Measurements from ENCODE around the gene STPG3.
A peak's percentile ranks its signal among the peaks of the same experiment; 100 is the strongest.

The STPG3 gene

GRCh38 chr9:137278061-137278701 lies 27.1 kb downstream of the STPG3 start:
- Histone ChIP-seq H3K4me3 (ENCODE audit: insufficient read length, low read depth) (peak overlapping the region; percentile 28), H3K4me1 (ENCODE audit: insufficient read depth, insufficient read length) (peaks cover 46% of the 10 kb centered on the region), H3K27me3 (ENCODE audit: insufficient read depth, insufficient read length) (peaks cover 3% of the 10 kb centered on the region), H3K9ac (ENCODE audit: insufficient read length, low read depth) (peak overlapping the region; percentile 80), H3K9me3 (ENCODE audit: insufficient read depth, low read length) (peaks cover 14% of the 10 kb centered on the region; the same call in 1 of the 2 replicates), H3K36me3 (ENCODE audit: insufficient read depth, insufficient read length, low read length) (peaks cover 45% of the 10 kb centered on the region)
- TF ChIP-seq ZNF274 (IDR thresholded peaks at IDR 0.05; ENCODE audit: low read depth, low read length) (no peak), SUZ12 (IDR thresholded peaks at IDR 0.05; ENCODE audit: extremely low read depth, insufficient read depth, insufficient read length) (no peak), YY1 (IDR thresholded peaks at IDR 0.05; ENCODE audit: insufficient read depth, insufficient read length) (no peak)
- no peak for DNase-seq (ENCODE audit: low read depth, low spot score)

- peaks cover 42% of the 10 kb centered on the region for H3K4me1 ChIP-seq (ENCODE audit: insufficient read depth, insufficient read length)
- peaks cover 38% of the 10 kb centered on the region for H3K36me3 ChIP-seq (ENCODE audit: insufficient read depth, insufficient read length, low read length)
- H3K9ac ChIP-seq (ENCODE audit: insufficient read length, low read depth): peak overlapping the region; percentile 70
- H3K9me3 ChIP-seq (ENCODE audit: insufficient read depth, low read length): peaks cover 14% of the 10 kb centered on the region; the same call in 1 of the 2 replicates
- H3K27me3 ChIP-seq (ENCODE audit: insufficient read depth, insufficient read length): peaks cover 3% of the 10 kb centered on the region
- H3K4me3 ChIP-seq (ENCODE audit: insufficient read length, low read depth): peak overlapping the region; percentile 26
- TF ChIP-seq SUZ12 (IDR thresholded peaks at IDR 0.05; ENCODE audit: extremely low read depth, insufficient read depth, insufficient read length): no peak
- no peak for TF ChIP-seq YY1 (IDR thresholded peaks at IDR 0.05; ENCODE audit: insufficient read depth, insufficient read length)
- no peak for TF ChIP-seq ZNF274 (IDR thresholded peaks at IDR 0.05; ENCODE audit: low read depth, low read length)
- DNase-seq (ENCODE audit: low read depth, low spot score): no peak
Measured at GRCh38 chr9:137278721-137279711, 27.9 kb downstream of the STPG3 start.

GRCh38 chr9:137279741-137280473 lies 28.8 kb downstream of the STPG3 start:
- TF ChIP-seq YY1 (IDR thresholded peaks at IDR 0.05; ENCODE audit: insufficient read depth, insufficient read length) (no peak), SUZ12 (IDR thresholded peaks at IDR 0.05; ENCODE audit: extremely low read depth, insufficient read depth, insufficient read length) (no peak), ZNF274 (IDR thresholded peaks at IDR 0.05; ENCODE audit: low read depth, low read length) (no peak)
- Histone ChIP-seq H3K9me3 (ENCODE audit: insufficient read depth, low read length) (peaks cover 14% of the 10 kb centered on the region; the same call in 1 of the 2 replicates), H3K27me3 (ENCODE audit: insufficient read depth, insufficient read length) (peaks cover 3% of the 10 kb centered on the region), H3K4me1 (ENCODE audit: insufficient read depth, insufficient read length) (peaks cover 36% of the 10 kb centered on the region), H3K4me3 (ENCODE audit: insufficient read length, low read depth) (no peak overlapping the region), H3K9ac (ENCODE audit: insufficient read length, low read depth) (no peak overlapping the region), H3K36me3 (ENCODE audit: insufficient read depth, insufficient read length, low read length) (peaks cover 31% of the 10 kb centered on the region)
- no peak for DNase-seq (ENCODE audit: low read depth, low spot score)

- peaks cover 3% of the 10 kb centered on the region for H3K27me3 ChIP-seq (ENCODE audit: insufficient read depth, insufficient read length)
- H3K4me3 ChIP-seq (ENCODE audit: insufficient read length, low read depth): peak overlapping the region; percentile 69
- no peak for DNase-seq (ENCODE audit: low read depth, low spot score)
- H3K4me1 ChIP-seq (ENCODE audit: insufficient read depth, insufficient read length): peaks cover 30% of the 10 kb centered on the region
- no peak for TF ChIP-seq YY1 (IDR thresholded peaks at IDR 0.05; ENCODE audit: insufficient read depth, insufficient read length)
- TF ChIP-seq ZNF274 (IDR thresholded peaks at IDR 0.05; ENCODE audit: low read depth, low read length): no peak
- no peak for TF ChIP-seq SUZ12 (IDR thresholded peaks at IDR 0.05; ENCODE audit: extremely low read depth, insufficient read depth, insufficient read length)
- peaks cover 26% of the 10 kb centered on the region for H3K36me3 ChIP-seq (ENCODE audit: insufficient read depth, insufficient read length, low read length)
- peaks cover 14% of the 10 kb centered on the region; the same call in 1 of the 2 replicates for H3K9me3 ChIP-seq (ENCODE audit: insufficient read depth, low read length)
- H3K9ac ChIP-seq (ENCODE audit: insufficient read length, low read depth): peak overlapping the region; percentile 80
Measured at GRCh38 chr9:137280474-137281344, 29.6 kb downstream of the STPG3 start.

- Histone ChIP-seq H3K9me3 (ENCODE audit: insufficient read depth, low read length) (peaks cover 14% of the 10 kb centered on the region; the same call in 1 of the 2 replicates), H3K27me3 (ENCODE audit: insufficient read depth, insufficient read length) (peaks cover 3% of the 10 kb centered on the region), H3K9ac (ENCODE audit: insufficient read length, low read depth) (peak overlapping the region; percentile 80), H3K36me3 (ENCODE audit: insufficient read depth, insufficient read length, low read length) (peaks cover 24% of the 10 kb centered on the region), H3K4me1 (ENCODE audit: insufficient read depth, insufficient read length) (peaks cover 22% of the 10 kb centered on the region), H3K4me3 (ENCODE audit: insufficient read length, low read depth) (peak overlapping the region; percentile 69)
- TF ChIP-seq YY1 (IDR thresholded peaks at IDR 0.05; ENCODE audit: insufficient read depth, insufficient read length) (no peak), SUZ12 (IDR thresholded peaks at IDR 0.05; ENCODE audit: extremely low read depth, insufficient read depth, insufficient read length) (no peak), ZNF274 (IDR thresholded peaks at IDR 0.05; ENCODE audit: low read depth, low read length) (no peak)
- no peak for DNase-seq (ENCODE audit: low read depth, low spot score)
Measured at GRCh38 chr9:137281345-137282116, 30.4 kb downstream of the STPG3 start.
